ENCODE data around the gene TLE5. TPM values are rescaled to one million over a fixed set of nuclear protein-coding genes. Genes with fewer than 3 reads are reported as not detected.
"Not testable (repeated sequence)": the region's sequence is repeated elsewhere in the genome, so short reads cannot be mapped to it uniquely, and the experiment has no call there.

The TLE5 gene
- polyA plus RNA-seq, 1 donor = 381 TPM

GRCh38 chr19:3098515-3099346 lies 36.4 kb upstream of the TLE5 start:
- DNase-seq = no peak

GRCh38 chr19:3098141-3098514 lies 35.8 kb upstream of the TLE5 start:
- DNase-seq = no peak

- DNase-seq = no peak
These were observed 35.2 kb upstream of the TLE5 start for GRCh38 chr19:3097442-3097871.

- DNase-seq = no peak
These were observed 34.6 kb upstream of the TLE5 start for GRCh38 chr19:3096902-3097326.

- DNase-seq = no peak
These were observed 34.1 kb upstream of the TLE5 start for GRCh38 chr19:3096267-3096901.

GRCh38 chr19:3095441-3096191 lies 33.3 kb upstream of the TLE5 start:
- DNase-seq = no peak

GRCh38 chr19:3094601-3095440 lies 32.5 kb upstream of the TLE5 start:
- no peak for DNase-seq

- DNase-seq = not testable (repeated sequence)
These were observed 27.1 kb upstream of the TLE5 start for GRCh38 chr19:3089299-3089855.

- no peak for DNase-seq
These were observed 25.5 kb upstream of the TLE5 start for GRCh38 chr19:3087769-3088168.

- no peak for DNase-seq
These were observed 22.6 kb upstream of the TLE5 start for GRCh38 chr19:3084943-3085342.

- no peak for DNase-seq
These were observed 21.7 kb upstream of the TLE5 start for GRCh38 chr19:3083964-3084363.

GRCh38 chr19:3082331-3082730 lies 20.0 kb upstream of the TLE5 start:
- no peak for DNase-seq

GRCh38 chr19:3080286-3080685 lies 18.0 kb upstream of the TLE5 start:
- no peak for DNase-seq

- DNase-seq = no peak
These were observed 17.3 kb upstream of the TLE5 start for GRCh38 chr19:3079578-3079977.

- DNase-seq = no peak
These were observed 13.5 kb upstream of the TLE5 start for GRCh38 chr19:3075605-3076431.

- DNase-seq = no peak
These were observed 11.8 kb upstream of the TLE5 start for GRCh38 chr19:3073931-3074595.

GRCh38 chr19:3073159-3073563 lies 10.9 kb upstream of the TLE5 start:
- DNase-seq = peak; percentile 87

GRCh38 chr19:3071768-3072167 lies 9.5 kb upstream of the TLE5 start:
- no peak for DNase-seq

GRCh38 chr19:3068071-3068470 lies 5.8 kb upstream of the TLE5 start:
- no peak for DNase-seq

GRCh38 chr19:3067563-3067962 lies 5.3 kb upstream of the TLE5 start:
- no peak for DNase-seq
